Endothelial cell (in vitro differentiated cells): ENCODE data around the gene MFSD11. TPM values are rescaled to one million over a fixed set of nuclear protein-coding genes. Genes with fewer than 3 reads are reported as not detected.

Experiments used
- DNase-seq: peaks from one replicate; pipeline ENCODE4 v3.0.0; 2021; ENCODE audit warnings: low spot score
- H3K27ac Mint-ChIP-seq: one replicate; pipeline ENCODE4 v1.8.0; 2021; ENCODE audit warnings: mixed read lengths, inconsistent platforms; ENCODE audit not compliant: unreplicated experiment
- H3K27me3 Mint-ChIP-seq: one replicate; pipeline ENCODE4 v1.8.0; 2021; ENCODE audit warnings: mild to moderate bottlenecking, moderate library complexity, mixed read lengths, inconsistent platforms; ENCODE audit not compliant: unreplicated experiment
- H3K36me3 Mint-ChIP-seq: one replicate; pipeline ENCODE4 v1.8.0; 2021; ENCODE audit warnings: mild to moderate bottlenecking, low read depth, mixed read lengths, inconsistent platforms; ENCODE audit not compliant: unreplicated experiment
- H3K4me1 Mint-ChIP-seq: one replicate; pipeline ENCODE4 v1.8.0; 2021; ENCODE audit warnings: mild to moderate bottlenecking, mixed read lengths, inconsistent platforms; ENCODE audit not compliant: unreplicated experiment
- H3K4me3 Mint-ChIP-seq: one replicate; pipeline ENCODE4 v1.8.0; 2021; ENCODE audit warnings: mild to moderate bottlenecking, mixed read lengths, inconsistent platforms; ENCODE audit not compliant: unreplicated experiment
- H3K9me3 Mint-ChIP-seq: one replicate; pipeline ENCODE4 v1.8.0; 2021; ENCODE audit warnings: mixed read lengths, inconsistent platforms; ENCODE audit not compliant: unreplicated experiment
- total RNA-seq: library from RNA; stranded (reverse); fragmentation: NEBNext Ultra II Directional; extraction: Animal tissue kit (Norgen Biotek cat#: 25700); gene quantifications from one replicate; pipeline ENCODE4 v1.2.1, GENCODE V29; 2021; ENCODE audit not compliant: unreplicated experiment
- TF ChIP-seq, protein P1 (sequence below): fragments of 200-600 bp; sonication (generic); IDR thresholded peaks from one replicate; pipeline ENCODE4 v1.5.0; 2021; ENCODE audit warnings: antibody characterized with exemption; ENCODE audit not compliant: unreplicated experiment

MFSD11 gene
- total RNA-seq, 1 donor from 2014 or later = 37.3 TPM

GRCh38 chr17:76791053-76791980 lies 53.4 kb downstream of the MFSD11 start:
- TF ChIP-seq, protein P1, sequence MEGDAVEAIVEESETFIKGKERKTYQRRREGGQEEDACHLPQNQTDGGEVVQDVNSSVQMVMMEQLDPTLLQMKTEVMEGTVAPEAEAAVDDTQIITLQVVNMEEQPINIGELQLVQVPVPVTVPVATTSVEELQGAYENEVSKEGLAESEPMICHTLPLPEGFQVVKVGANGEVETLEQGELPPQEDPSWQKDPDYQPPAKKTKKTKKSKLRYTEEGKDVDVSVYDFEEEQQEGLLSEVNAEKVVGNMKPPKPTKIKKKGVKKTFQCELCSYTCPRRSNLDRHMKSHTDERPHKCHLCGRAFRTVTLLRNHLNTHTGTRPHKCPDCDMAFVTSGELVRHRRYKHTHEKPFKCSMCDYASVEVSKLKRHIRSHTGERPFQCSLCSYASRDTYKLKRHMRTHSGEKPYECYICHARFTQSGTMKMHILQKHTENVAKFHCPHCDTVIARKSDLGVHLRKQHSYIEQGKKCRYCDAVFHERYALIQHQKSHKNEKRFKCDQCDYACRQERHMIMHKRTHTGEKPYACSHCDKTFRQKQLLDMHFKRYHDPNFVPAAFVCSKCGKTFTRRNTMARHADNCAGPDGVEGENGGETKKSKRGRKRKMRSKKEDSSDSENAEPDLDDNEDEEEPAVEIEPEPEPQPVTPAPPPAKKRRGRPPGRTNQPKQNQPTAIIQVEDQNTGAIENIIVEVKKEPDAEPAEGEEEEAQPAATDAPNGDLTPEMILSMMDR = no peak
- H3K9me3 Mint-ChIP-seq = no peaks in the 10 kb centered on the region
- H3K4me1 Mint-ChIP-seq = no peaks in the 10 kb centered on the region
- no peak overlapping the region for H3K4me3 Mint-ChIP-seq
- no peaks in the 10 kb centered on the region for H3K36me3 Mint-ChIP-seq
- DNase-seq = no peak
- H3K27me3 Mint-ChIP-seq = no peaks in the 10 kb centered on the region
- H3K27ac Mint-ChIP-seq = no peak overlapping the region

DNA sequence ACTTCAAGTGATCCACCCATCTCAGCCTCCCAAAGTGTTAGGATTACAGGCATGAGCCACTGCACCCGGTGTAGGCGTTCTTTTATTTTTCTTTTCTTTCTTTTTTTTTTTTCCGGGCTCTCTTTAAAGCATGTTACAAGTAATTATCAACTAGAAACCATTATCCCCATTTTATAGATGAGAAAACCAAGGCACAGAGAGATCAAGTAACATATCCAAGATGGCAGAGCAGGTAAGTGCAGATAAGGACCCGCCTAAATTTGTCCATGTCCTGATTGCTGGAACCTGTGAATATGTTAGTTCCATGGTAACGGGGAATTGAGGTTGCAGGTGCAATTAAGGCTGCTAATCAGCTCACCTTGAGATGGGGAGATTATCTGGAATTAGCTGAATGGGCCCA lies 54.4 kb downstream of the MFSD11 start:
- Mint-ChIP-seq H3K4me1 (no peaks in the 10 kb centered on the region), H3K9me3 (no peaks in the 10 kb centered on the region), H3K27me3 (no peaks in the 10 kb centered on the region), H3K4me3 (no peak overlapping the region), H3K27ac (no peak overlapping the region), H3K36me3 (no peaks in the 10 kb centered on the region)
- TF ChIP-seq, protein P1 = no peak
- no peak for DNase-seq

GRCh38 chr17:76793775-76794174 lies 55.9 kb downstream of the MFSD11 start:
- Mint-ChIP-seq H3K27me3 (no peaks in the 10 kb centered on the region), H3K4me3 (no peak overlapping the region), H3K4me1 (no peaks in the 10 kb centered on the region), H3K27ac (no peak overlapping the region), H3K36me3 (no peaks in the 10 kb centered on the region), H3K9me3 (no peaks in the 10 kb centered on the region)
- TF ChIP-seq, protein P1 = no peak
- peak; percentile 31 for DNase-seq

GRCh38 chr17:76796081-76796480 lies 58.2 kb downstream of the MFSD11 start:
- Mint-ChIP-seq H3K27me3 (no peaks in the 10 kb centered on the region), H3K9me3 (no peaks in the 10 kb centered on the region), H3K4me1 (no peaks in the 10 kb centered on the region), H3K4me3 (no peak overlapping the region), H3K36me3 (no peaks in the 10 kb centered on the region), H3K27ac (no peak overlapping the region)
- TF ChIP-seq, protein P1 = no peak
- no peak for DNase-seq

GRCh38 chr17:76797241-76797840 lies 59.4 kb downstream of the MFSD11 start:
- no peak overlapping the region for H3K27ac Mint-ChIP-seq
- DNase-seq = no peak
- TF ChIP-seq, protein P1 = no peak
- H3K4me3 Mint-ChIP-seq = no peak overlapping the region
- no peaks in the 10 kb centered on the region for H3K36me3 Mint-ChIP-seq
- no peaks in the 10 kb centered on the region for H3K4me1 Mint-ChIP-seq
- H3K27me3 Mint-ChIP-seq = no peaks in the 10 kb centered on the region
- no peaks in the 10 kb centered on the region for H3K9me3 Mint-ChIP-seq
